GM12874 (cell line): ENCODE data around the gene AKAP12.

Experiments used
- CTCF ChIP-seq: IDR thresholded peaks from 2 replicates; pipeline ENCODE4 v1.5.1; 2011; ENCODE audit warnings: low read depth, mild to moderate bottlenecking, control low read depth, low read length, moderate library complexity; ENCODE audit not compliant: insufficient read depth

The AKAP12 gene

DNA sequence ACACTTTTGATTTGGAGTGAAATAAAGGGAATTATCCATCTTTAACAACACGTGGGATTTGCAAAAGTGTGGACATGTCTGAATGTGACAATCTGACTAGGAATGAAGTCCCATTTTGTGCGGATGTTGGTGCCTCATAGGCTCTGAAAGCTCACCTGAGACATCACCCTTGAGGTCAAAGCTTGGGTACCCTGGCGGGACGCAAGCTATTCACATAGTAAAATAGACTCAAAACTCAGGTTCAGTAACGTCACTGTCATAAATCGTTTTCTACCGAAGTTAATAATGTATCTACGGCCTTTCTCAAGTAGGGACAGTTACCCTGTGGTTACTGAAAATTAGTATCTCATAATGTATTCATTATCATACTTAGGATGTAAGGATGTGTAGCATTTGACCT, 61.8 kb downstream of the AKAP12 start:
- TF ChIP-seq CTCF = no peak

DNA sequence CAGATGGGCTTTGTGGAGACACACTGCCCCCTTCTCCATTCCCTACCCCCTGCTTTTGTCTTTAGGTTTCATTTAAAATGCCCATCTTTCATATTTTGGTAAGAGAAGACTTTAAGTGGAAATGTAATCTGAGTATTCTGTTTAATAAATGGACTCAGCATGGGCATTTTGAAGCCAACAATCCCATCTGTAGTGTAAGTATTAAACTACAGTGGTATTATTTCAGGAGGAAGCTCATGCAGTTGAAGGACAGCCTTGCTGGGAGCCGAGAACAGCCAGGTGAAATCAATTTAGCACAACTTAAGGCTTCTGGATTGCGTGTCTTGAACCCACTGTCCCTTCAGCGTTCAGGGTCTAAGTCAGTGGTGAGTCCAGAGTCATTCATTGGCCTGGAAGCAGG, 63.5 kb downstream of the AKAP12 start:
- TF ChIP-seq CTCF = no peak

GRCh38 chr6:151306269-151306783, 66.6 kb downstream of the AKAP12 start:
- no peak for TF ChIP-seq CTCF

DNA sequence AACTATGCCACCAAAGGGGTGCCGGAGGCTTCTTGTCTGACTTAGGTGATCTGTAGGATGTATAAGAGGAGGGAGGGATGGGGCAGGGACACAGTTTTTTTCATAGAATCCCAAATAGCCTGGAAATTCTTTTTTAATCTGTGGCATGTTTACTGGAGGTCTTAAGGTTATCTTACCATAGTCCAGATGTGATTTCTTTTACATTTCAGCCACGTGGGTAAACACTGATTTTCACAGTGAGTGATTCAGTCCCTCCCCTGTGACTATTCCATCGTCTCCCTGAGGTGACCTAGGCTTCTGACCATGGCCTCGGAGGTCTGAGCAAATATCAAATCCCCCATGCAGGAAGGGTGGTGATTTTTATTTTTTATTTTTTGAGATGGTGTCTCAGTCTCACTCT, 67.7 kb downstream of the AKAP12 start:
- TF ChIP-seq CTCF = no peak

GRCh38 chr6:151309619-151310018, 69.9 kb downstream of the AKAP12 start:
- no peak for TF ChIP-seq CTCF

GRCh38 chr6:151310279-151310678, 70.5 kb downstream of the AKAP12 start:
- no peak for TF ChIP-seq CTCF

GRCh38 chr6:151310852-151311767, 71.3 kb downstream of the AKAP12 start:
- no peak for TF ChIP-seq CTCF
